ENCODE data around the gene IDH3A. TPM values are rescaled to one million over a fixed set of nuclear protein-coding genes. Genes with fewer than 3 reads are reported as not detected.

The IDH3A gene
- total RNA-seq, 1 experiment from 2014 or later: 115 TPM

DNA sequence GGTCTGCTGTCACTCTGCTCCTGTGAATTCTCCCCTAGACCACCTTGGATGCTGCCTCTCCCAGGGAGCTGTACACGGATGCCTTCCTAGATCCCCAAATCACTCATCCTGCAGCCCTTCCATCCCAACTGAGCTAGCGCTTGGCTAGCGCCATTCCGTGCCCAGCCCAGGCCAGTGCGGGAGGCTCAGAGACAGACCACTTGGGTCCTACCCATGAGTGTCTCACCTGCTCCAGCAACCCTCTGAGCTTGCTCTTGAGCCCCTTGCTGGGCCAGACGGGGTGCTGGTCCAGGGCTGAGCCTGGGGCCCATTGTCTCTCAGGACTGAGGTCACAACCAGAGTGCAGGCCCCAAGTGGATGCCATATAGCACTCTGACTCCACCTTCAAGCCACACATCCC is 39.1 kb upstream of the IDH3A start:
- no peak for DNase-seq (ENCODE audit: low read depth, low spot score)
- Histone ChIP-seq H3K4me1 (ENCODE audit: control insufficient read depth in 1 of 2, insufficient read depth in 2 of 2, low read length in 2 of 2) (0 out of 4 replicates have a peak, but pooled peaks cover 0 to 6% of the 10 kb centered on the region in 2 experiments), H2AFZ (ENCODE audit: low read depth, low read length, poor library complexity, severe bottlenecking) (no peak overlapping the region), H3K36me3 (ENCODE audit: control insufficient read depth in 1 of 2, insufficient read depth in 2 of 2, low read length in 2 of 2) (no peaks in the 10 kb centered on the region), H3K4me3 (replicated peaks in 1 of 2; ENCODE audit: low read depth in 1 of 2, low read length in 2 of 2) (no peak overlapping the region), H3K79me2 (ENCODE audit: insufficient read depth, low read length) (no peaks in the 10 kb centered on the region), H3K4me2 (ENCODE audit: low read length) (no peak overlapping the region), H4K20me1 (ENCODE audit: insufficient read depth) (no peaks in the 10 kb centered on the region), H3K9me3 (ENCODE audit: control insufficient read depth in 1 of 2, insufficient read depth in 1 of 2, low read depth in 1 of 2, low read length in 2 of 2) (no peaks in the 10 kb centered on the region), H3K27me3 (ENCODE audit: insufficient read depth, low read length) (no peaks in the 10 kb centered on the region), H3K9ac (ENCODE audit: low read length) (no peak overlapping the region), H3K9me2 (ENCODE audit: insufficient read depth) (no peaks in the 10 kb centered on the region), H3K27ac (ENCODE audit: low read depth, low read length) (no peak overlapping the region)
- BruUV-seq (replicated peaks): no TSS peak
- no peak for ATAC-seq
- intact Hi-C loops (cut with micrococcal nuclease): no loop called here
- ChIA-PET POLR2A (no interaction called here), RAD21 (ENCODE audit: low non-redundant PET in 1 of 2, low total read pairs in 2 of 2, uncharacterized antibody in 2 of 2, unreplicated experiment in 2 of 2) (no interaction called here), CTCF (interaction anchor here (1.4 to 5.1 kb wide), 3 partner anchors 86 to 151 kb away, joined by 7 to 70 read pairs (median 26); no protein-coding TSS in a partner anchor)
- TF ChIP-seq, protein P1, sequence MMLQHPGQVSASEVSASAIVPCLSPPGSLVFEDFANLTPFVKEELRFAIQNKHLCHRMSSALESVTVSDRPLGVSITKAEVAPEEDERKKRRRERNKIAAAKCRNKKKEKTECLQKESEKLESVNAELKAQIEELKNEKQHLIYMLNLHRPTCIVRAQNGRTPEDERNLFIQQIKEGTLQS (IDR thresholded peaks at IDR 0.05): no peak
- TF ChIP-seq SIN3A (IDR thresholded peaks at IDR 0.05; ENCODE audit: low read depth) (no peak), JUND (IDR thresholded peaks at IDR 0.05) (no peak), ZBTB33 (IDR thresholded peaks at IDR 0.05; ENCODE audit: extremely low read depth, insufficient replicate concordance, low read length) (no peak), POLR2A (IDR thresholded peaks at IDR 0.05; ENCODE audit: borderline replicate concordance, extremely low read depth, insufficient read depth, insufficient read length) (no peak), RAD21 (IDR thresholded peaks at IDR 0.05; ENCODE audit: low read depth) (no peak), REST (IDR thresholded peaks at IDR 0.05; ENCODE audit: low read depth) (no peak), CEBPB (IDR thresholded peaks at IDR 0.05; ENCODE audit: low read depth) (no peak), SP1 (IDR thresholded peaks at IDR 0.05; ENCODE audit: low read depth) (no peak), YY1 (IDR thresholded peaks at IDR 0.05; ENCODE audit: extremely low read depth, insufficient replicate concordance, low read depth, low read length) (no peak), ZFX (IDR thresholded peaks at IDR 0.05) (no peak), ZNF274 (IDR thresholded peaks at IDR 0.05; ENCODE audit: low read depth, low read length) (no peak), EZH2 (IDR thresholded peaks at IDR 0.05) (no peak), MAX (IDR thresholded peaks at IDR 0.05) (no peak)
